Activated T-helper 1 cell treated with anti-CD3 and anti-CD28 coated beads, Interleukin-12 subunit alpha, Interleukin-12 subunit beta, Interleukin-2, Interleukin-4 antibody, amounts not matched to agents 30 ng/mL and 10 ng/mL and 1 ng/mL, durations not matched to agents 14 hours and 24 hours and 36 hours (primary cell): Measurements from ENCODE around the gene DDN. TPM values are rescaled to one million over a fixed set of nuclear protein-coding genes. Genes with fewer than 3 reads are reported as not detected.

ENCODE experiments used
- DNase-seq: peaks from one replicate; pipeline ENCODE4 v3.0.0; 2021; ENCODE audit warnings: low spot score
- H3K27ac Mint-ChIP-seq: one replicate; pipeline ENCODE4 v1.8.0; 2021; ENCODE audit warnings: mild to moderate bottlenecking, mixed read lengths
- H3K27me3 Mint-ChIP-seq: one replicate; pipeline ENCODE4 v1.8.0; 2022; ENCODE audit warnings: mild to moderate bottlenecking, moderate library complexity, mixed read lengths; ENCODE audit not compliant: insufficient read depth
- H3K36me3 Mint-ChIP-seq: one replicate; pipeline ENCODE4 v1.8.0; 2021; ENCODE audit warnings: low read depth, mixed read lengths
- H3K4me1 Mint-ChIP-seq: one replicate; pipeline ENCODE4 v1.8.0; 2021; ENCODE audit warnings: low read depth, mixed read lengths
- H3K4me3 Mint-ChIP-seq: one replicate; pipeline ENCODE4 v1.8.0; 2021; ENCODE audit warnings: mild to moderate bottlenecking, moderate library complexity, mixed read lengths
- H3K9me3 Mint-ChIP-seq: one replicate; pipeline ENCODE4 v1.8.0; 2021; ENCODE audit warnings: mixed read lengths
- intact Hi-C: fragments of 100-400 bp; cut with micrococcal nuclease; formaldehyde crosslinking; loops from one replicate; pipeline ENCODE4 v1.15.1; 2024
- total RNA-seq: library from RNA; stranded (reverse); gene quantifications from 2 replicates; pipeline ENCODE4 v1.2.3, GENCODE V29; 2022

Gene DDN
- total RNA-seq, 1 donor from 2014 or later = 1.1 TPM

GRCh38 chr12:48972952-48973483 is 26.2 kb downstream of the DDN start:
- no peak for DNase-seq
- Mint-ChIP-seq H3K36me3 (no peaks in the 10 kb centered on the region), H3K9me3 (no peaks in the 10 kb centered on the region), H3K27ac (no peak overlapping the region), H3K27me3 (peaks cover 78% of the 10 kb centered on the region), H3K4me1 (peaks cover 55% of the 10 kb centered on the region), H3K4me3 (no peak overlapping the region)
- intact Hi-C loops = loop anchor here (1.0 kb wide), 1 partner anchor 7 kb away; no protein-coding TSS in a partner anchor

- intact Hi-C loops = loop anchor here (1.0 kb wide), 1 partner anchor 8 kb away; no protein-coding TSS in a partner anchor
- peak overlapping the region; percentile 69 for H3K4me3 Mint-ChIP-seq
Measured at GRCh38 chr12:48972213-48972951, 26.8 kb downstream of the DDN start.

GRCh38 chr12:48970702-48971334 is 28.4 kb downstream of the DDN start:
- Mint-ChIP-seq H3K36me3 (no peaks in the 10 kb centered on the region), H3K27me3 (peaks cover 70% of the 10 kb centered on the region), H3K4me3 (peak overlapping the region; percentile 31), H3K9me3 (no peaks in the 10 kb centered on the region), H3K4me1 (peaks cover 41% of the 10 kb centered on the region), H3K27ac (no peak overlapping the region)
- DNase-seq = no peak
- intact Hi-C loops = no loop called here

More at GRCh38 chr12:48972213-48972951, 26.8 kb downstream of the DDN start:
- Mint-ChIP-seq H3K27ac (peak overlapping the region; percentile 31), H3K4me1 (peaks cover 49% of the 10 kb centered on the region), H3K9me3 (no peaks in the 10 kb centered on the region), H3K27me3 (peaks cover 79% of the 10 kb centered on the region), H3K36me3 (no peaks in the 10 kb centered on the region)
- no peak for DNase-seq

- no peak overlapping the region for H3K27ac Mint-ChIP-seq
- no peak for DNase-seq
- no peaks in the 10 kb centered on the region for H3K9me3 Mint-ChIP-seq
- H3K36me3 Mint-ChIP-seq = no peaks in the 10 kb centered on the region
- intact Hi-C loops = no loop called here
- peaks cover 41% of the 10 kb centered on the region for H3K4me1 Mint-ChIP-seq
- peaks cover 71% of the 10 kb centered on the region for H3K27me3 Mint-ChIP-seq
- no peak overlapping the region for H3K4me3 Mint-ChIP-seq
Measured at GRCh38 chr12:48969833-48970701, 29.1 kb downstream of the DDN start.

DNA sequence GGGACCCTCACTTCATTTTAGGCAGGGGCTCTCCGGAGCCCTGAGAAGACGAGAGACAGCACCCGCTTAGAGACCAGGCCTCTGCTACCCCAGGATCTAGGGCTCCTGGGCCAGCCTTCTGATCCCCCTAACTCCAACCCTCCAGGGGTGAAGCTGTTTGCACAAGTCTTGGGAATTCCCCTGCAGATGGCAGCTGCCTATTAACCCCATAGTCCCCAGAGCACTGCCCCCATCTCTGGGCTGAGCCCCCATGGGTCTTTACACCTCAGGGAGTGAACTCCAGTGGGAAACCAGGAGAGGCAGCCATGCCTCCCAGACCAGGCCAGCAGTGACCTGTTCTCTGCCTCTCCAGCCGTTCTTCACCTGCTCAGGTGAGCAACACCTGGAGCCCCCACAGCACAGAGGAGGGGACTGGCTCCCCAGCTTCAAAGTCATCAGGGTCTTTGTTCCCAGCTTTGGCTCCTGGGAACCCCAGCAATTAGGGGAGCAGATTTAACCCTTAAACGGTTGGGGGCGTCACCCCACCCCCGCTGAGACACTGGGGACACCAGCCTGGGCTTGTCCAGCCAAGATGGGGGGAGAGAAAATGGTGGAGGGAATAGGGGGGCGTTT is 29.9 kb downstream of the DDN start:
- DNase-seq = no peak
- Mint-ChIP-seq H3K36me3 (no peaks in the 10 kb centered on the region), H3K27me3 (peaks cover 67% of the 10 kb centered on the region), H3K4me1 (peaks cover 38% of the 10 kb centered on the region), H3K27ac (peak overlapping the region; percentile 7), H3K4me3 (no peak overlapping the region), H3K9me3 (no peaks in the 10 kb centered on the region)
- intact Hi-C loops = no loop called here

DNA sequence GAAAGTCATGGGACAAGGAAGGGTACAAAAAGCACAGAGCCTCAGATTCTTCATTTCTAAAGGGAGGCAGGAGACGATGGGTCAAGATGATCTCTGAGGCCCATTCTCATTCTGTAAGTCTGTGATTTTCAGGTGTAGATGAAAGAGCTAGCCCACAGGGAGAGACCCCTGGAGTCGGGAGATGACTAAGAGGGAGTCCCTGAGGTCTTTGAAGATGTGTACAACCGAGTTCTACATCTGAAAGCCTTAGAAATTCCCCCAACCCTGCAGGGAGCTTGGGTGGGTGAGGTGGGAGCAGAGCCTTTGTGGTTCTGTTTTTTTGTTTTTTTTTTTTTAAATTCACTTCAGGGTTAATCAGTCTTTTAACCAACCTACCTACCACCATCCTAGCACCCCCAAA is 30.7 kb downstream of the DDN start:
- no peak overlapping the region for H3K27ac Mint-ChIP-seq
- intact Hi-C loops = no loop called here
- H3K4me3 Mint-ChIP-seq = no peak overlapping the region
- peaks cover 37% of the 10 kb centered on the region for H3K4me1 Mint-ChIP-seq
- no peak for DNase-seq
- H3K36me3 Mint-ChIP-seq = no peaks in the 10 kb centered on the region
- H3K9me3 Mint-ChIP-seq = no peaks in the 10 kb centered on the region
- H3K27me3 Mint-ChIP-seq = peaks cover 60% of the 10 kb centered on the region

- intact Hi-C loops = no loop called here
- peaks cover 58% of the 10 kb centered on the region for H3K27me3 Mint-ChIP-seq
- H3K9me3 Mint-ChIP-seq = no peaks in the 10 kb centered on the region
- no peak overlapping the region for H3K4me3 Mint-ChIP-seq
- no peak overlapping the region for H3K27ac Mint-ChIP-seq
- DNase-seq = no peak
- no peaks in the 10 kb centered on the region for H3K36me3 Mint-ChIP-seq
- peaks cover 35% of the 10 kb centered on the region for H3K4me1 Mint-ChIP-seq
Measured at GRCh38 chr12:48967991-48968390, 31.2 kb downstream of the DDN start.

DNA sequence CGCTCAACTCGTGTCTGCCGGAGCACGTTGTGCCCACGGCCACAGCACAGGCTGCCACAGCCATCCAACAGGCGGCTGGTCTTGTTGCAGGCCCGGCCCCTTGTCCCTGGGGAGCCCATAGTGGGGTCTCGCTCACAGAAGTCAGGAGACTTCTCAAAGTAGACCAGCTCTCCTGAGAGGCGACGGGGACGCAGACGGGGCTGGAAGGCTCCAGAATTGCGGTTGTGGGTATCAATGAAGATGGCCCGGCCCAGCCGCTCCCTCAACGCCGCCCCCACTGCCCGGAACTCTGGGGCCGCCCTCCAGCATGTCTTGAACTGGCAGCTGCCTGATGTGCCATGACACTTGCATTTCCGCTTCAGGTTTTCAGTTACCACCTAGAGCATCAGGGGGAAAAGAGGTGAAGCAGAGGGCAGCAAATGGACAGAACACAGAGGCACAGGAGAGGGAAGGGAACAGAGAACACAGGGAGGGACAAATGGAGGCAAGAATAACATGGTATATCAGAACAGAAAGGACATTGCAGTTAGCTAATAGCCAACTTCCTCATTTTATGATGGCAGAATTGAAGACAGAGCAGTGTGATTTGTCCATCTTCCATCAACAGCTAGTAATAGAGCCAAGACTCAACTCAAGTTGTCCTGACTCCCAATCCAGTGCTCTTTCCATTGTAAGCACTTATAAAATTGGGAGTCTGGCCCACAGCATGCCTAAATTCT is 32.8 kb downstream of the DDN start:
- Mint-ChIP-seq H3K9me3 (no peaks in the 10 kb centered on the region), H3K27ac (no peak overlapping the region), H3K27me3 (peaks cover 58% of the 10 kb centered on the region), H3K4me3 (no peak overlapping the region), H3K36me3 (no peaks in the 10 kb centered on the region), H3K4me1 (peaks cover 18% of the 10 kb centered on the region)
- intact Hi-C loops = no loop called here
- no peak for DNase-seq

DNA sequence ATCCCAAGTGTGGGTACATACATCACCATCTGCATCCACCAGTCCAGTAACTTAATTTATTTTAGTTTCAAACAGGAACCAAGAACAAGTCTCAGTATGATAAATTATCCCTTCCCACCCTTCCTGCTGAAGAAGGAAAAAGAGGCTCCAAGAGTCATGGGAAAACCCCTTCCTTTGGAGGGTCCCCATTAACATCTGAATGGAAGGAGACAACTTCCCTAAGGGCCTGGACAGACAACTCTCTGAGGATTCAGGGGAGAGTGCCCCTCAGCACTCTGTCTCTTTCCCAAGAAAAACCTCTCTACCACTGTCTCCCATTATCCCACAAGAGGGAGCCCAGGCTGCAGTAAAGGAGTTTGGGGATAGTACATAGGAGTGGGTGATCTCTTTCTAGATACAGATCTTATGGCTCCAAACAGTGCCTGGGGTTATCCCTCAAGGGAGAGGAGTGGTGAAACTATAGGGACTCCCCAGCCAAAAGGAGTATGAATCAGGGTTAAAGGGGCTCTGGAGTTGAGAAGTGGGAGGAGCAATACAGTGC is 33.8 kb downstream of the DDN start:
- Mint-ChIP-seq H3K27me3 (peaks cover 57% of the 10 kb centered on the region), H3K4me1 (peaks cover 9% of the 10 kb centered on the region), H3K36me3 (no peaks in the 10 kb centered on the region), H3K4me3 (no peak overlapping the region), H3K27ac (no peak overlapping the region), H3K9me3 (no peaks in the 10 kb centered on the region)
- intact Hi-C loops = no loop called here
- DNase-seq = no peak

- Mint-ChIP-seq H3K9me3 (no peaks in the 10 kb centered on the region), H3K27me3 (peaks cover 56% of the 10 kb centered on the region), H3K36me3 (peaks cover under 1% of the 10 kb centered on the region), H3K4me3 (no peak overlapping the region), H3K4me1 (peaks cover 12% of the 10 kb centered on the region), H3K27ac (no peak overlapping the region)
- intact Hi-C loops = no loop called here
- DNase-seq = no peak
Measured at GRCh38 chr12:48961801-48962200, 37.4 kb downstream of the DDN start.

DNA sequence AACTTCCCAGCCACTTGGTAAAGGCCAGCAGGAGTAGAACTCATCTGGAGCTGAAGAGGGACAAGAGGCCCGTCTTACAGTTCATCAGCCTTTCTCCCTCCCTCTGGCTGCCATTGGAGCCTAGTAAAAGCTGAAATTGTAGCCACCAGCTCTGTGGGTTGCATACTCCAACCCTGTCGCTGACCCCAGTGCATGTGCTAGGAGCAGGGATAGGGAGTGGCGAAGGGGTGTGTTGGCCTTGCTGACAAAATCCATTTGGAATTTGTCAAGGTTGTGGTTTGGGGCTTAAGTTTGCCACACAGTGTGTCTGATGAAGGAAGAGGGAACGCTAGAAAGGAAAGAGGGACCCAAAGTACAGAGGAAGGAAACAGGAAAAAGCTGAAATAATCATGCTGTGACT is 37.8 kb downstream of the DDN start:
- intact Hi-C loops = no loop called here
- Mint-ChIP-seq H3K36me3 (peaks cover 5% of the 10 kb centered on the region), H3K4me3 (no peak overlapping the region), H3K4me1 (peaks cover 17% of the 10 kb centered on the region), H3K9me3 (no peaks in the 10 kb centered on the region), H3K27me3 (peaks cover 52% of the 10 kb centered on the region), H3K27ac (no peak overlapping the region)
- no peak for DNase-seq

DNA sequence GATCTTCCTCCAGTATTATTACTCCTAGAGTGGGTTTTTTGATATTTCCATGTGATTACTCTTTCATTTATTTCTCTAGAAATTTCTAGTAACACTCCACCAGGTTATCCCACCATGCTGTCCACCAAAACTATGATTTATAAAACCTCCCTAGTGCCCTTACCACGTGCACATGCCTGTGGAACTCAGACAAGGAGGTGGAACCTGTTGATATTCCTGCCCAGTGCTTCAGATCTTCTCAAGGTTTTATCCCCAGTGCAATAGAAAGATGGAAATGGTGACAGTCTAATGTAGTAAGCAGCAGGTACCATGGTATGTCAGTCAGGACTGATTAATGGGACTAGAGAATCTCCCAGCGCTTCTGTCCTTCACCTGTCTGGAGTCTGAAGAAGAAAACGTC is 38.3 kb downstream of the DDN start:
- H3K4me3 Mint-ChIP-seq = no peak overlapping the region
- intact Hi-C loops = no loop called here

More for the DNA sequence above, 38.3 kb downstream of the DDN start:
- H3K4me1 Mint-ChIP-seq = peaks cover 22% of the 10 kb centered on the region
- H3K27me3 Mint-ChIP-seq = peaks cover 49% of the 10 kb centered on the region
- no peaks in the 10 kb centered on the region for H3K9me3 Mint-ChIP-seq
- peaks cover 9% of the 10 kb centered on the region for H3K36me3 Mint-ChIP-seq
- DNase-seq = no peak
- no peak overlapping the region for H3K27ac Mint-ChIP-seq
